Transverse colon (tissue), 4 donors: ENCODE measurements around the gene INCA1. TPM values are rescaled to one million over a fixed set of nuclear protein-coding genes. Genes with fewer than 3 reads are reported as not detected.
A peak's percentile ranks its signal among the peaks of the same experiment; 100 is the strongest.

Experiments
- DNase-seq: peaks from one replicate; pipeline ENCODE4 v3.0.0-alpha.2; 2019
- H3K27ac ChIP-seq, 4 donors: fragments of 200-600 bp; sonication (generic); 2 replicates each; pipeline ENCODE4 v1.5.1; 2016 to 2018; ENCODE audit warnings: inconsistent platforms in 4 of 4
- H3K27me3 ChIP-seq: fragments of 200-600 bp; sonication (generic); 2 replicates; pipeline ENCODE4 v1.5.1; 2017; ENCODE audit warnings: inconsistent platforms
- H3K36me3 ChIP-seq, 4 donors: fragments of 200-600 bp; sonication (generic); 2 replicates each; pipeline ENCODE4 v1.5.1; 2017 to 2019; ENCODE audit warnings: inconsistent platforms in 4 of 4
- H3K4me1 ChIP-seq, 4 donors: fragments of 200-600 bp; sonication (generic); 2 replicates each; pipeline ENCODE4 v1.5.1; 2017 to 2020; ENCODE audit warnings: inconsistent platforms in 4 of 4
- H3K4me3 ChIP-seq, 4 donors: fragments of 200-600 bp; sonication (generic); 1 replicate in 1 of 4; 2 replicates in 3 of 4; pipeline versions ENCODE4 v1.5.1 to v1.6.1; 2017 to 2019; ENCODE audit warnings: inconsistent platforms in 4 of 4
- H3K9me3 ChIP-seq, 2 donors: fragments of 200-600 bp; sonication (generic); 2 replicates each; pipeline ENCODE4 v1.5.1; 2017 to 2019; ENCODE audit warnings: inconsistent platforms in 2 of 2
- CTCF ChIP-seq, 5 experiments: fragments of 200-600 bp in 3 of 5; fragments of 450-650 bp in 2 of 5; sonication (generic) in 3 of 5; IDR thresholded peaks; 1 replicate in 2 of 5; 2 replicates in 3 of 5; pipeline ENCODE4 v1.5.1; 2016 to 2017; ENCODE audit warnings: antibody characterized with exemption in 5 of 5, inconsistent platforms in 3 of 5, mild to moderate bottlenecking in 2 of 5, moderate library complexity in 1 of 5
- EP300 ChIP-seq: sonication (generic); formaldehyde crosslinking; IDR thresholded peaks from one replicate; pipeline ENCODE4 v1.6.1; 2017; ENCODE audit warnings: antibody characterized with exemption, low read depth
- POLR2A ChIP-seq: fragments of 450-650 bp; IDR thresholded peaks from one replicate; pipeline ENCODE4 v1.6.1; 2016; ENCODE audit warnings: antibody characterized with exemption, mild to moderate bottlenecking, moderate library complexity
- POLR2AphosphoS5 ChIP-seq, 3 donors: sonication (generic); formaldehyde crosslinking; IDR thresholded peaks; one replicate each; pipeline ENCODE4 v1.6.1; 2016; ENCODE audit warnings: antibody characterized with exemption in 3 of 3
- WGBS, 2 donors: methylation state at CpG; one replicate each; pipeline ENCODE4 v1.1.5; 2018; ENCODE audit warnings: low coverage in 1 of 2; 5-methylcytosine and 5-hydroxymethylcytosine counted together
- in situ Hi-C, 4 donors: fragments of 200-750 bp; cut with MboI; loops; one replicate each; pipeline versions ENCODE4 v1.15.0 to v1.15.1; 2017; ENCODE audit warnings: low sequenced_read_pairs in 3 of 4, low pct_ligation_motif_present in 1 of 4, low pct_unique_long_range_greater_than_20kb in 1 of 4
- intact Hi-C: fragments of 100-400 bp; cut with DNase I; formaldehyde crosslinking; loops from one replicate; pipeline ENCODE4 v1.15.1; 2023; ENCODE audit warnings: low total_unique reads
- total RNA-seq, 4 donors: library from RNA; depleted of rRNA; stranded (reverse); fragments of >200 nt; gene quantifications; one replicate each; pipeline ENCODE4 v1.1.0, GENCODE V29; 2016

The INCA1 gene
- total RNA-seq, 4 donors from 2014 or later = 1.8 to 2.2 TPM; not detected in 2

DNA sequence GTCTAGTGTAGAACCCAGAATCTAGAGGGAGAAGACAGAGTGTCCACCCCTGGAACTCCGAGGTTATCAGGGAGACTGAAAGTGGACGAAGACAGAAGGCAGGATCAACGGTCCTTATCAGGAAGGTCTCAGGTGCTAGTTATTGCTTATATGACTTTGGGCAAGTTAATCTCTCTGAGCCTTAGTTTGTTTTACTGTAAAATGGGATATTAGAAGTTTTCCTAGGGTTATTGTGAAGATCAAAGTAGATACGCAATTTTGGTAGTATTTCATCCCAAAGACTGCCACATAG, 56.1 kb downstream of the INCA1 start:
- no peaks in the 10 kb centered on the region for H3K27me3 ChIP-seq
- intact Hi-C loops (no loop called here), in situ Hi-C loops (no loop called here)
- H3K36me3 ChIP-seq = peaks cover 0 to 14% (median 4%) of the 10 kb centered on the region in 4 donors
- peak overlapping the region; percentile 96 to 97 (median 96) for H3K27ac ChIP-seq
- no peak for TF ChIP-seq POLR2A
- no peak for DNase-seq
- no peaks in the 10 kb centered on the region for H3K9me3 ChIP-seq
- H3K4me3 ChIP-seq = peak overlapping the region; percentile 68 to 84 (median 75)
- H3K4me1 ChIP-seq = peaks cover 43 to 71% (median 44%) of the 10 kb centered on the region in 4 donors
- WGBS, 2 donors = 26 to 33% methylated on average over 3 to 4 of the region's 4 CpGs

DNA sequence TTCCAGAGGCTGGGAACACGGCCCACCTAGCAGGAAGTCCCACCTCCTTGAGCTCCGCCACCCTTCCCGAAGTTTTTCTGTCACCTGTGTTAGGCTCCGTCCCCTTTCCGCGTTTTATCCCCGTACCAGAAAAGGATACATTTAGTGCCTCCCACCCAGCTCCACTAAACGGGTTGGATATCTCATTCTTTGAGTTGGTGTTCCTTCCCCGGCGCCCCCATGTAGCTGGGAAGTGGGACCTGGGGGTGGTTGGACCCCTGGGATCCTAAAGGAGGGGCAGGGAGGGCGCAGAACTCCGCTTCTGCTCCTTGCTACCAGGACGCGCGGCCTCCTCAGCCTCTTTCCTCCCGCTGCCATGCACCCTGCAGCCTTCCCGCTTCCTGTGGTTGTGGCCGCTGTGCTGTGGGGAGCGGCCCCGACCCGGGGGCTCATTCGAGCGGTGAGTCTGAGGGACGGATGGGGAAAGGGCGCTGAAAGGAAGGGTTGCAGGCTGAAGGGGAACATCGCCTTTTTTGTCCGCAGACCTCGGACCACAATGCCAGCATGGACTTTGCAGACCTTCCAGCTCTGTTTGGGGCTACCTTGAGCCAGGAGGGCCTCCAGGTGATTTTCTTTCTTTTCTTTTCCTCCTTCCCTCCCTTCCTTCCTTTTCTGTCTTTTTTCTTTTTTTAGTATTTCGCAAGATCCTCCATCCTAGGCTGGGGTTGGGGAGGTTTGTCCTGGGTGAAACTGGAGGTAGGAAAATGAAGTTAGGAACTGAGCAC, 56.6 kb downstream of the INCA1 start:
- WGBS, 2 donors = 0 to 2% methylated on average over 8 to 29 of the region's 29 CpGs
- in situ Hi-C loops = no loop called here
- peaks cover 38 to 66% (median 39%) of the 10 kb centered on the region in 4 donors for H3K4me1 ChIP-seq
- H3K27ac ChIP-seq = peak overlapping the region; percentile 96 to 97 (median 96)
- H3K4me3 ChIP-seq = peak overlapping the region; percentile 68 to 84 (median 75)
- no peaks in the 10 kb centered on the region for H3K9me3 ChIP-seq
- no peaks in the 10 kb centered on the region for H3K27me3 ChIP-seq
- DNase-seq = peak; percentile 82
- intact Hi-C loops = no loop called here
- TF ChIP-seq POLR2AphosphoS5 (IDR thresholded peaks at IDR 0.05) = no peak
- no peak for TF ChIP-seq POLR2A
- TF ChIP-seq CTCF (IDR thresholded peaks at IDR 0.05) = no peak
- no peak for TF ChIP-seq EP300
- peaks cover 0 to 14% (median 4%) of the 10 kb centered on the region in 4 donors for H3K36me3 ChIP-seq

DNA sequence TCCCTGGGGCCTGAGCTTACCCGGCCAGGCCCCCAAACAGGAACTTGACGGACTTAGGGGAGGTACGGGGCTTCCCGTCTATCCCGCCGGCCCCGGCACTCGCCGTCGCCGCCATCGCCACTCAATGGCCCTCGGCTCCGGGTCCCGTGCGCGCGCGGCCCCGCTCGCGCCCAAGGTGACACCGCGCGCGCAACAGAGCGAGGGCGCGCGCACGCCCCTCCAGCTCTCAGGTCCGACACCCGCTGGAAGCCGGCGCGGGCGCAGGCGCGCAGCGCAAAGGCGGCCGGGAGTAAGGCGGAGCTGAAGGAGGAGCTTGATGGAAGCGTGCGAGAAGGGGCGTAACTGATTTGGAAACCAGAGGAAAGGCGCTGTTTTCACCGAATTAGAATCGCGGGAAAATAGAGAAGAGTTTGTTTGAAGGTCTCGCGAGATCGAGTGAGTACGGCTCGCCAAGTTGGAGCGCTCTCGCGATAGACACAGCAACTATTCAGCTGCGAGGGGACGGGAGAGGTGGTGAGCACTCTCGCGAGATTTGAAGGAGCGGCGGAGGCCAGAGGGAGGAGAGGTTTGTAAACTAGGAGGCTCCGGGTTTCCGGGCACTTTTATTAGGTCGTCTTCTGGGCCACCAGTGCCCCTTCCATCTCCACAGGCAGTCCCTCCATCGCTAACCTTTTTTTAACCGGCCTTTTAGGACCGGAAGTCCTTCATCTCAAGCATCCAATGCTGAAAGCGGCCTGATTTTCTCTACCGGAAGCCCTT, 57.3 kb downstream of the INCA1 start, which contains the start of the genes RNF167 and SLC25A11:
TSS of gene RNF167 (plus strand) at position 473 of the 759 bp plus-strand sequence. CDS start 642 bp downstream, outside the sequence.
TSS of gene SLC25A11 (minus strand) at position 251 of the 759 bp plus-strand sequence. CDS start at position 115, 136 bp downstream.
- in situ Hi-C loops = no loop called here
- H3K27me3 ChIP-seq = no peaks in the 10 kb centered on the region
- TF ChIP-seq POLR2A = peak; percentile 73
- peak; percentile 73 to 85 (median 81) for TF ChIP-seq POLR2AphosphoS5 (IDR thresholded peaks at IDR 0.05)
- no peak for TF ChIP-seq CTCF (IDR thresholded peaks at IDR 0.05)

GRCh38 chr17:4939546-4939795, 57.9 kb downstream of the INCA1 start:
- peak; percentile 32 for DNase-seq
- TF ChIP-seq POLR2A = no peak
- peak in 1 of 5 experiments; percentile 22 for TF ChIP-seq CTCF (IDR thresholded peaks at IDR 0.05)
- Histone ChIP-seq H3K36me3 (peaks cover 0 to 14% (median 4%) of the 10 kb centered on the region in 4 donors), H3K4me3 (peak overlapping the region; percentile 74 to 87 (median 80)), H3K4me1 (peaks cover 26 to 54% (median 27%) of the 10 kb centered on the region in 4 donors), H3K27me3 (no peaks in the 10 kb centered on the region), H3K27ac (peak overlapping the region; percentile 96 to 97 (median 96)), H3K9me3 (no peaks in the 10 kb centered on the region)
- WGBS, 2 donors = 0% methylated on average over 16 of the region's 16 CpGs; no CpG with 5 or more reads in 1 of the 2 donors
- in situ Hi-C loops = no loop called here
- intact Hi-C loops = loop anchor here (10.0 kb wide), 1 partner anchor 45 kb away; the partner anchor contains the start of gene CAMTA2

More for the DNA sequence above, 57.3 kb downstream of the INCA1 start, which contains the start of the genes RNF167 and SLC25A11:
- peak; percentile 96 for DNase-seq
- intact Hi-C loops = loop anchor here (10.0 kb wide), 1 partner anchor 45 kb away; the partner anchor contains the start of gene CAMTA2
- H3K36me3 ChIP-seq = peaks cover 0 to 14% (median 4%) of the 10 kb centered on the region in 4 donors
- 0% methylated on average over 8 to 59 of the region's 72 CpGs for WGBS, 2 donors
- H3K4me1 ChIP-seq = peaks cover 30 to 58% (median 31%) of the 10 kb centered on the region in 4 donors
- H3K9me3 ChIP-seq = no peaks in the 10 kb centered on the region
- peak within 1 kb of the TSS; percentile 96 to 97 (median 96) for H3K27ac ChIP-seq
- peak within 1 kb of the TSS; percentile 74 to 87 (median 80) for H3K4me3 ChIP-seq
